NCI-H2029 (cell line): ENCODE data around the gene MRPS12.
"Not testable (repeated sequence)": the region's sequence is repeated elsewhere in the genome, so short reads cannot be mapped to it uniquely, and the experiment has no call there.

Source experiments
- DNase-seq: peaks from one replicate; lab custom pipeline; 2025; lab: John Stamatoyannopoulos, UW

The MRPS12 gene

GRCh38 chr19:38930776-38931520, at the start of gene MRPS12:
TSS of gene MRPS12 (plus strand) at chr19:38930944. CDS start at chr19:38931295, 351 bp downstream.
- peak; percentile 98 for DNase-seq

- no peak for DNase-seq
Measured at GRCh38 chr19:38883286-38883685, 47.5 kb upstream of the MRPS12 start.

- DNase-seq: not testable (repeated sequence)
Measured at GRCh38 chr19:38884691-38885090, 46.1 kb upstream of the MRPS12 start.

GRCh38 chr19:38888876-38889275, 41.9 kb upstream of the MRPS12 start:
- no peak for DNase-seq

- DNase-seq: no peak
Measured at GRCh38 chr19:38889803-38890202, 40.9 kb upstream of the MRPS12 start.

- no peak for DNase-seq
Measured at GRCh38 chr19:38890686-38891085, 40.1 kb upstream of the MRPS12 start.

- no peak for DNase-seq
Measured at GRCh38 chr19:38891771-38892170, 39.0 kb upstream of the MRPS12 start.

GRCh38 chr19:38892841-38893240, 37.9 kb upstream of the MRPS12 start:
- DNase-seq: no peak

- no peak for DNase-seq
Measured at GRCh38 chr19:38893341-38893771, 37.4 kb upstream of the MRPS12 start.

GRCh38 chr19:38894968-38895367, 35.8 kb upstream of the MRPS12 start:
- no peak for DNase-seq

- DNase-seq: no peak
Measured at GRCh38 chr19:38898788-38899446, 31.8 kb upstream of the MRPS12 start.

GRCh38 chr19:38899447-38900201, 31.1 kb upstream of the MRPS12 start, which contains the start of the genes NFKBIB and SIRT2:
TSS of gene NFKBIB (plus strand) at chr19:38899969. CDS start at chr19:38900033, 64 bp downstream.
TSS of gene SIRT2 (minus strand) at chr19:38899618. CDS start at chr19:38899521, 97 bp downstream.
- DNase-seq: peak; percentile 98

GRCh38 chr19:38900202-38900629, 30.5 kb upstream of the MRPS12 start:
- no peak for DNase-seq

- DNase-seq: no peak
Measured at GRCh38 chr19:38900743-38901190, 30.0 kb upstream of the MRPS12 start.

GRCh38 chr19:38901683-38902082, 29.1 kb upstream of the MRPS12 start:
- DNase-seq: no peak

GRCh38 chr19:38904581-38905539, 25.9 kb upstream of the MRPS12 start:
- no peak for DNase-seq

- DNase-seq: no peak
Measured at GRCh38 chr19:38905620-38906019, 25.1 kb upstream of the MRPS12 start.

- no peak for DNase-seq
Measured at GRCh38 chr19:38907227-38907626, 23.5 kb upstream of the MRPS12 start.

GRCh38 chr19:38907670-38908069, 23.1 kb upstream of the MRPS12 start:
- no peak for DNase-seq

- DNase-seq: no peak
Measured at GRCh38 chr19:38908911-38909310, 21.8 kb upstream of the MRPS12 start.

- DNase-seq: no peak
Measured at GRCh38 chr19:38910488-38910887, 20.3 kb upstream of the MRPS12 start.
